Skeletal muscle tissue (tissue), 4 donors: Measurements from ENCODE around the gene UBFD1. TPM values are rescaled to one million over a fixed set of nuclear protein-coding genes. Genes with fewer than 3 reads are reported as not detected.
A peak's percentile ranks its signal among the peaks of the same experiment; 100 is the strongest.

Source experiments
- H3K27ac ChIP-seq: one replicate; pipeline ENCODE4 v1.7.0; 2013; ENCODE audit warnings: mild to moderate bottlenecking, low read depth, low read length, inconsistent platforms
- H3K27me3 ChIP-seq, 3 donors: one replicate each; pipeline ENCODE4 v1.7.0; 2013; ENCODE audit warnings: low read length in 3 of 3; ENCODE audit not compliant: control insufficient read depth in 3 of 3, insufficient read depth in 3 of 3
- H3K36me3 ChIP-seq, 3 donors: one replicate each; pipeline ENCODE4 v1.7.0; 2013; ENCODE audit warnings: low read length in 3 of 3; ENCODE audit not compliant: control insufficient read depth in 3 of 3, insufficient read depth in 3 of 3
- H3K4me1 ChIP-seq, 3 donors: one replicate each; pipeline ENCODE4 v1.7.0; 2013; ENCODE audit warnings: low read length in 3 of 3, mild to moderate bottlenecking in 3 of 3; ENCODE audit not compliant: control insufficient read depth in 3 of 3, insufficient read depth in 3 of 3
- H3K4me3 ChIP-seq, 3 donors: one replicate each; pipeline ENCODE4 v1.7.0; 2013; ENCODE audit warnings: low read length in 3 of 3
- H3K9ac ChIP-seq, 3 donors: one replicate each; pipeline ENCODE4 v1.7.0; 2013; ENCODE audit warnings: low read length in 3 of 3, mild to moderate bottlenecking in 3 of 3, moderate library complexity in 2 of 3, low read depth in 1 of 3
- H3K9me3 ChIP-seq, 3 donors: one replicate each; pipeline ENCODE4 v1.7.0; 2013; ENCODE audit warnings: low read length in 3 of 3; ENCODE audit not compliant: control insufficient read depth in 3 of 3
- total RNA-seq: library from RNA; depleted of rRNA; stranded (reverse); fragments of >200 nt; gene quantifications from one replicate; pipeline ENCODE4 v1.2.3, GENCODE V29; 2014
- donor health status: Osteomylitis.

UBFD1 gene
- total RNA-seq, 1 donor from 2014 or later, result 36.5 TPM

DNA sequence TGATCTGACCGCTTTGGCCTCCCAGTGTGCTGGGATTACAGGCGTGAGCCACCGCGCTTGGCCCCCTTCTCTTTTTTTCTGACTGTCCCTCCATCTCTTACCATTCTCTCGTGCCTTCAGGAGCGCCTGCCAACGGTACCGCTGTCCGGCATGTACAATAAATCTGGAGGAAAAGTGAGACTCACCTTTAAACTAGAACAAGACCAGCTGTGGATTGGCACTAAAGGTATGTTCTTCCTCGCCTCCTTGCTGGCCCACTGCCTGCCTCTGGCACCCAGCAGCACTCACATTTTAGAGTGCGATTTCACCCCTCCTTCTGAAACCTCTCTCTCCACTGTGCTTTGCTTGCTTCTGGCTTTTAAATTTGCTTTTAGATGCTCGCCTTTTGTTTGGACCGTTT is 5.0 kb downstream of the UBFD1 start:
- no peak overlapping the region for H3K4me3 ChIP-seq
- peak overlapping the region in 2 of 3 donors; percentile 4 to 61 for H3K9ac ChIP-seq
- H3K9me3 ChIP-seq, result no peaks in the 10 kb centered on the region
- peaks cover 55 to 69% (median 67%) of the 10 kb centered on the region in 3 donors for H3K36me3 ChIP-seq
- H3K4me1 ChIP-seq, result peaks cover 66 to 69% (median 69%) of the 10 kb centered on the region in 3 donors
- peak overlapping the region; percentile 12 for H3K27ac ChIP-seq
- no peaks in the 10 kb centered on the region for H3K27me3 ChIP-seq

- Histone ChIP-seq H3K27ac (peak overlapping the region; percentile 12), H3K27me3 (no peaks in the 10 kb centered on the region), H3K9ac (peak overlapping the region in 2 of 3 donors; percentile 4 to 61), H3K36me3 (peaks cover 60 to 73% (median 71%) of the 10 kb centered on the region in 3 donors), H3K4me1 (peaks cover 64 to 67% (median 67%) of the 10 kb centered on the region in 3 donors), H3K9me3 (no peaks in the 10 kb centered on the region), H3K4me3 (no peak overlapping the region)
These were observed 5.7 kb downstream of the UBFD1 start for GRCh38 chr16:23563186-23563585.

GRCh38 chr16:23564575-23565363 is 7.2 kb downstream of the UBFD1 start:
- peaks cover 49 to 56% (median 51%) of the 10 kb centered on the region in 3 donors for H3K4me1 ChIP-seq
- H3K9ac ChIP-seq, result peak overlapping the region in 2 of 3 donors; percentile 52 to 69
- no peaks in the 10 kb centered on the region for H3K27me3 ChIP-seq
- H3K36me3 ChIP-seq, result peaks cover 56 to 77% (median 74%) of the 10 kb centered on the region in 3 donors
- H3K4me3 ChIP-seq, result no peak overlapping the region
- peak overlapping the region; percentile 71 for H3K27ac ChIP-seq
- H3K9me3 ChIP-seq, result no peaks in the 10 kb centered on the region

- Histone ChIP-seq H3K36me3 (peaks cover 65 to 76% (median 75%) of the 10 kb centered on the region in 3 donors), H3K9me3 (no peaks in the 10 kb centered on the region), H3K9ac (no peak overlapping the region), H3K4me3 (no peak overlapping the region), H3K4me1 (peaks cover 34 to 41% (median 35%) of the 10 kb centered on the region in 3 donors), H3K27ac (no peak overlapping the region), H3K27me3 (no peaks in the 10 kb centered on the region)
These were observed 9.2 kb downstream of the UBFD1 start for GRCh38 chr16:23566724-23567123.

DNA sequence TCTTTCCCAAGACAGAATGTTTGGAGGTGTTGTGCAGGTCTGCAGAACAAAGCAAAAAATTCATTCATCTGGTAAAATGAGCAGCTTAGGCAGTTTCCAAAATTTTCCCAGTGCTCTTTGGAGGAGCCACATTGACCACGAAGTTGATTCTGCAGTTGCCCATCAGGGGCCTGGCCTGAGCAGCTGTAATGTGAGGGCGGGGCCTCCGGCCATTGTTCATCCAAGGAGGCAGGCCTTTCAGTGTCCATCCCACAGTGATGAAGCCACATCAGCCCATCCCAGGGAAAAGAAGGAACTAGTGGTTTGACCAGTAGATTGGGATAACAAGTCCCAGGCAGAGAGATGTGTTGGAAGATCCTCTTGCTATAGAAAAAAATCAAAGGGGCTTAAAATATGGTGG is 10.1 kb downstream of the UBFD1 start:
- no peaks in the 10 kb centered on the region for H3K9me3 ChIP-seq
- H3K4me3 ChIP-seq, result no peak overlapping the region
- H3K27me3 ChIP-seq, result no peaks in the 10 kb centered on the region
- peaks cover 59 to 76% (median 74%) of the 10 kb centered on the region in 3 donors for H3K36me3 ChIP-seq
- H3K9ac ChIP-seq, result no peak overlapping the region
- H3K4me1 ChIP-seq, result peaks cover 31 to 43% (median 33%) of the 10 kb centered on the region in 3 donors
- no peak overlapping the region for H3K27ac ChIP-seq

DNA sequence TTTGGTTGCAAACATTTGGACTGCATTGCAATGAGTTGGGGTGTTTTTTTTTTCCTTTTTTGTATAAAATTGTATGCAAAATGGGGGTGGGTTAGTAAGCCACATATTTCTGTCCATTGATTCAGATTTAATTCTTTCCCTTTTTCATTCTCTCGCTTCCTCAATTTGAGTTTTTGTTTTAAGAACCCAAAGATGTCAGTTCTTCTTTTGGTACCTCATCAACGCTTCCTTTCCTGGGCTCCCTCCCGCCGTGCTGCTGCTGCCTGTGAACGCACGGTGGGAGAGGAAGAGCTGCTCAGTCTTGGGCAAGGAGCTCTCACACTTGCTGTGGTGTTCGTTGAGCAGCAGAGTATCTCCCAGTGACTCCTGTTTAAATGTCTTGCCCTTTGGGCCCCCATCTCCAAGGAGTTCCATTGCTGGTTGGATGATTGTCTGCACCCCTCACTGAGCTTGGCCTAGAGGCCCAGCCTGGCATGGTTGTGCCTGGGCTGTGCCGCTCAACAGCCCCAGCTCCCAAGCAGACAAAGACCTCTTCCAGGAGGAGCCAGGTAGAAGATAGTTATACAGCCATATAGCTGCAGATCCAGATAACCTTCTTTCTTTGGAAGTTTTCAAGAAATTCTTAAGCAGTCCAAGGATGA is 13.6 kb downstream of the UBFD1 start:
- peaks cover 42 to 66% (median 55%) of the 10 kb centered on the region in 3 donors for H3K36me3 ChIP-seq
- H3K4me3 ChIP-seq, result no peak overlapping the region
- H3K4me1 ChIP-seq, result peaks cover under 1 to 21% (median 11%) of the 10 kb centered on the region in 3 donors
- H3K9me3 ChIP-seq, result no peaks in the 10 kb centered on the region
- H3K27ac ChIP-seq, result no peak overlapping the region
- H3K27me3 ChIP-seq, result no peaks in the 10 kb centered on the region
- H3K9ac ChIP-seq, result no peak overlapping the region

DNA sequence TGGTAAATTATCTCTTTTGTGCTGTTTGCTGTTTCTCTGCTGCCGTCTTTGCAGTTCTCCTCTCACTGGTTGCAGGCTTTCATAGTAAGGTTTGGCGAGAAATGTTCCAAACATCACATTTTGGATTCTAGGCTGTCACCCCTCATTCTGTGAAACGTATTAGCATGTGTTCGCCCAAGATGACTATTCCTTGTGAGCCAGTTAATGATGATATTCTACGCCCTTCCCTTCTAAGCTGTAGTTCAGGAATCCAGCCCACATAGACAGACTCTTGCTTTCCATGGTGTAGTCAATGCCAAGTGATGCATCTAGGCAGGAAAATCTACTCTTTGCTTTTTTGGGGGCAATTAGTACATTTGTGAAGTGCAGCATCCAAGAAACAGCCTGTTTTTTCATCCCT is 14.4 kb downstream of the UBFD1 start:
- Histone ChIP-seq H3K36me3 (peaks cover 38 to 62% (median 58%) of the 10 kb centered on the region in 3 donors), H3K9ac (no peak overlapping the region), H3K27ac (no peak overlapping the region)

GRCh38 chr16:23572394-23572793 is 14.9 kb downstream of the UBFD1 start:
- H3K9me3 ChIP-seq, result no peaks in the 10 kb centered on the region
- peak overlapping the region in 1 of 3 donors; percentile 9 for H3K9ac ChIP-seq
- no peak overlapping the region for H3K4me3 ChIP-seq
- H3K4me1 ChIP-seq, result peaks cover 0 to 21% (median 11%) of the 10 kb centered on the region in 3 donors
- H3K36me3 ChIP-seq, result peaks cover 33 to 60% (median 53%) of the 10 kb centered on the region in 3 donors
- H3K27me3 ChIP-seq, result no peaks in the 10 kb centered on the region
- no peak overlapping the region for H3K27ac ChIP-seq

More for the DNA sequence above, 14.4 kb downstream of the UBFD1 start:
- Histone ChIP-seq H3K9me3 (no peaks in the 10 kb centered on the region), H3K4me3 (no peak overlapping the region), H3K27me3 (no peaks in the 10 kb centered on the region), H3K4me1 (peaks cover 0 to 21% (median 11%) of the 10 kb centered on the region in 3 donors)

- no peaks in the 10 kb centered on the region for H3K27me3 ChIP-seq
- peaks cover 29 to 58% (median 57%) of the 10 kb centered on the region in 3 donors for H3K36me3 ChIP-seq
- H3K4me3 ChIP-seq, result no peak overlapping the region
- no peak overlapping the region for H3K9ac ChIP-seq
- H3K9me3 ChIP-seq, result no peaks in the 10 kb centered on the region
- H3K27ac ChIP-seq, result no peak overlapping the region
- H3K4me1 ChIP-seq, result peaks cover 2 to 21% (median 11%) of the 10 kb centered on the region in 3 donors
These were observed 16.3 kb downstream of the UBFD1 start for GRCh38 chr16:23573817-23574216.

GRCh38 chr16:23575834-23576233 is 18.3 kb downstream of the UBFD1 start:
- H3K9ac ChIP-seq, result no peak overlapping the region
- no peaks in the 10 kb centered on the region for H3K27me3 ChIP-seq
- H3K9me3 ChIP-seq, result no peaks in the 10 kb centered on the region
- H3K27ac ChIP-seq, result no peak overlapping the region
- H3K4me3 ChIP-seq, result no peak overlapping the region
- peaks cover 2 to 21% (median 11%) of the 10 kb centered on the region in 3 donors for H3K4me1 ChIP-seq
- peaks cover 34 to 61% (median 57%) of the 10 kb centered on the region in 3 donors for H3K36me3 ChIP-seq
